GM21367 (cell line): ENCODE data around the gene GNB1L.
"Not testable (repeated sequence)": the region's sequence is repeated elsewhere in the genome, so short reads cannot be mapped to it uniquely, and the experiment has no call there.

Experiments used
- ATAC-seq: cut with Tn5 transposase; IDR thresholded peaks from one replicate; pipeline ENCODE4 v1.9.1; 2021; ENCODE audit not compliant: unreplicated experiment

The GNB1L gene

DNA sequence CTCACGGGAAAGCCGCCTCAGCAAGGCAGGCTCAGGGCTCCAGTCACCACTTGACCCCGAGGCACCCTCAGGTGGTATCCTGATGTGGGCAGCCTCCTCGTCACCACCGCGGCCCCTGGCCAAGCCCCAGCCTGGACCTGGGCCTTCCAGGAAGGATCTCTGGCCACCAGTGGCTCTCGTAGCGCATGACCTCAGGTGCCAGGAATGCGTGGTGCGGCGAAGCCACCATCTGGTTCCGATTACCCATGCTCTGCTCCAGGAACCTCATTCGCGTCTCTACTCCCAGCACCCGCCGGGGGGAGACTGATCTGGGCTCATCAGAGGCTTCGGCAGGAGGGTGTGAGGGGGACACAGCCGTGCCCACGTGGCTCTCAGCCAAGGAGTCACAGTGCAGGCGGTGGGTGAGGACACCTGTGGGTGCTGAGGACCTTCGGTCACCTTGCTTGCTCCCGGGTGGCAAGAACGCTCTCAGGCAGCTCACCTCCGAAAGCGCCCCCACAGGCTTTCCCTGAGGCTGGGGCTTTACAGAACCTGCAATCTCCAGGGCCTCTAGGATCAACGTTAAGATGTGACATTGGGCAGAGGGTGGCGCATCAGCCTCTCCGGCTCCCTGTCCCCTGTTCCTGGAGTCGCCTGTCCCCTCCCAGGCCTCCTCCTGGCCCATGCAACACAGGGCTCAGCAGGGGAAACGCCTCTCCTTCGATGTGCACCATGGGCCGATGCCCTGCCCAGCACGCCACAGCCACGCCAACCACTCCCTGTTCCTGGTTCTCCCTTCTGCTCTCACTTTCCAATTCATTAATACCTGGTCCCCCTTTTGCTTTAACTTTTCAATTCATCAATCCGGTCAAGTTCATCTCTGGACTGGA, 55.1 kb downstream of the GNB1L start:
- no peak for ATAC-seq

DNA sequence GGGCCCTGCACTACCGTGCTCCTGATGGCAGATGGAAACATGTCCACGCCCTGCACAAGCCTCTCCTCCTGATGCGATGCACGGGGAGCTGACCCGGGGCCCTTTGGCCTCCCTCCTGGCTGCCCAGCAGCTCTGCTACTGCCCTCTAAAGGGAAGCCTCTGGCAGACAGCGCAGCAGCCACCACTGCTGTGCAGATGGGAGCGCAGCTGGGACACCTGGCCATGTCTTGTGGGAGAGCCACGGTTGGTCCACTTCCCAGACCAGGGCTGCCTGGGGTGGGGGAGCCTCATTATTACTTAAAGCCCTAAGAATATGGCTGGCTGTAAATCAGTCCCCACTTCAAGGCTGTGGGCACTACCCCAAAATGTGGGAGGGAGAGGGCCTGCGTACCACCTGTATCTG, 55.8 kb downstream of the GNB1L start:
- ATAC-seq: no peak

DNA sequence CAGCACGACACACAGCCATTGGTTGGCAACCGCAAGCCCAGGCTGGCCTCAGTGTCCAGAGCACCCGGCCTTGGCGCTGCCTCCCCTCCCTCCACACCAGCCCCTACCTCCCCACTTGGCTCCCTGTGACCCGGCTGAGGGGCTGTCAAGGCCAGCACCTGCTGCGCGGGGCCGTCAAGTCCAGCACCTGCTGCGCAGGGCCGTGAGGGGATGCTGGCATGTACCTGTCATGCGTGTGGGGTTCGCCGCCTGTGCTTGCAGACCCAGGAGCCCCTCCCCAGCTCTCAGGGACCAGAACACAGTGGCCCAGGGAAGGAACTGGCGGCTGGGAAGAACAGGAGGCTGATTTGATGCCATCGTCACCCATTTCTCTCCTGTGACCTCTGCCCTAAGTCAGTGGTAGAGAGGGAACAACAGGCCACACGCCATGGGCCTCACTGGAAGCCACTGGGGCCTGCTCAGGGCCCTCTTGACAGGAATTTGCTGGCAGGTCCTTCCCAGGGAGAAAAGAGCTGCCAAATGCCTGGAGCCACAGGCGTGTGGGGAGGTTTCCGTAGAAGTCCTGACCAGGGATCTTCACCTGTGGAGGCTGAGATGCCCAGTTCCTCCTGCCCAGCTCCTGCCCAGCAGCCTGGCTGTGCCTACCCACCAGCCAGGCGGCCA, 56.5 kb downstream of the GNB1L start:
- ATAC-seq: no peak

DNA sequence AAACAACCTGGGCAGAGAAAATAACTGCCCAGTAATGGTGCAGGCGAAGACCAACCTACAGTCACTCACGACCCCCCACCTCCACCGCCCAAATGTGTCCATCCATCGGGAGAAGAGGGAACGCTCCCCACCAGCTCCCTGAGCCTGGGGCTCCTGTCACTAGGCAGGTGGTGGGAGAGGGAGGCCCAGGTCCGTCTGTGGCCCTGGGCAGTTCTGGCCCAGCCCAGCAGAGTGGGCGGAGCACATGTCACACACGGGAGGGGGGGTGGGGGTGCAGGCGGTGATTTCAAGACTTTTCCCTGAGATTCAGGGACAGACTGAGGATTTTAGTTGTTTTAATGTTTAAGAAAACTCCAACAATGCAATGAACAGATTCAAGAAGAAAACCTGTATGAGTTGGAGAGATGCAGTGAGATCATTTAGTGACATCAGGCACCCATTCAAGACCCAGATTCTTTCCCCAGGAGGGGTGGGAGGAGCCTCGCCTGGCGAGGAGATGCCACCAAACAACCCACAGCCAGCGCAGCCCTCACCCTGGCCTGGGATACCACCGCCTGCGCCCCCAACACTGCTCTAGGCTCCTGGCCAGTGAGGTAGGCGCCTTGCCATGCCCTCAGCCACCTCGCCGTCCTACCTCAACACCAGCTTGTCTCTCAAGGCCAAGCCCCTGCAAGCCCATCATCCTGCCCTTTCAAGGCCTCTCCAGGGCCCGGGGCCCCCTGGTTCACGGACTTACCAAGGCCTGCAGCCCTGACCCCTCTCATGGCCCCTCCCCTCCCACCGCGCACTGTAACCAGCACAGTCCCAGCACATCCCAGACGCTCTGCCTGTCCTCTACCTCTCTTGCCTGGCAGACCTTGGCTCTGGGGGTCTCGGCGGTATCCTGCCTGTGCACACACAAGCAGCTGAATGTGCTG, 57.3 kb downstream of the GNB1L start:
- no peak for ATAC-seq

DNA sequence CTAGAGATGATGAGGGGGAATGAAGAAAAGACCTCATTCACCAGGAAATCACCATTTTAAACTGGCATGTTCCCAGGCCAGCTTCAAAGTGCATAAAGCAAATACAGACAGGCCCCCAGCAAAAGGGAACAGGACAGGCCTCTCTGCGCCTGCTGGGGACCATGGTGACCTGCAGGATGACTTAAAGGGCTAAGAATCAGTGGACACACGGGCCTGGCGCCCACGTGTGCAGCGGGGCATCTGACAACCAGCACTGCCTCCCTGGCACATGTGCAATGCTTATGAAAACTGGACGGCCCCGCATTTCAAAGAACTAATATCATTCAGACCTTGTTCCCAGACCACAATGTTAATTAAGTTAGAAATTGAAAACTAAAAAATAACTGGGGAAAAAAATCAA, 58.5 kb downstream of the GNB1L start:
- ATAC-seq: no peak

DNA sequence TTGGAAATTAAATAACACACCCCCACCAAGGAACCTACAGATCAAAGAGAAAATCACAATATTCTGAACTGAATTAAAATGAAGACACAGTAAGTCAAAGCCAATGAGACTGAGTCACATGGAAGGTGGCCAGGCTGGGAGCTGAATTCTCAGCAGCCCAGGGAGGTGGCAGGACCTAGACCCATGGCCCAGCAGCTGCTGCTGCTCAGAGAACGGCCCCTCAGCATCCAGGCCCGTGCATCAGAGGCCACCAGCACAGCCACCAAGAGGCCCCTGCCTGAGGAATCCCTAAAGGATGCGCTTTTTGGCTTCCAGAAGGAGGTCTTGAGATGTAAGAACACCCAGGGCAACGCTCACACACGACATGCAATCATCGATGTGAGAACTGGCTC, 59.1 kb downstream of the GNB1L start:
- ATAC-seq: no peak

DNA sequence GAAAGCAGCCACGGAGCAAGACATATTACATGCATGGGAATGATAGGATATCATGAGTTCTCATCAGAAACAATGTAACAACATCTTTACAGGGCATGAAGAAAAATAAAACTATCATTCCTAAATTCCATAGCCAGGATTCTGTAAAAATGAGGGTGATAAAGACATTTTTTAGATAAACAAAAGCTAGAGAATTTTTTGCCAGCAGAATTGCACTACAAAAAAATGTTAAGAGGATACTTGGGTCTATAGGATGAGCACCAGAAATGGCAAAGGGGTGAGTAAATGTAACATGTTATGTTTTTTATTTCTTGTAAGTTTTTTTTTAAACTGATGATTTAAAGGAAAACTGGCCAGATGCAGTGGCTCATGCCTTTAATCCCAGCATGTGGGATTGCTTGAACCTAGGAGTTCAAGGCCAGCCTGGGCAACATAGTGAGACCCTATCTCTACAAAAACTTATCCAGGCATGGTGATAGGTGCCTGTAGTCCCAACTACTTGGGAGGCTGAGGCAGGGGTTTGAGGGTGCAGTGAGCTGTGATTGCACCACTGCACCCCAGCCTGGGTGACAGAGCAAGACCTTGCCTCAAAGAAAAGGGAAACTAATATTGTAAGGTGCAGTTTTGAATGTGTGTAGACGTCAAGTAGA, 60.9 kb downstream of the GNB1L start:
- ATAC-seq: no peak

DNA sequence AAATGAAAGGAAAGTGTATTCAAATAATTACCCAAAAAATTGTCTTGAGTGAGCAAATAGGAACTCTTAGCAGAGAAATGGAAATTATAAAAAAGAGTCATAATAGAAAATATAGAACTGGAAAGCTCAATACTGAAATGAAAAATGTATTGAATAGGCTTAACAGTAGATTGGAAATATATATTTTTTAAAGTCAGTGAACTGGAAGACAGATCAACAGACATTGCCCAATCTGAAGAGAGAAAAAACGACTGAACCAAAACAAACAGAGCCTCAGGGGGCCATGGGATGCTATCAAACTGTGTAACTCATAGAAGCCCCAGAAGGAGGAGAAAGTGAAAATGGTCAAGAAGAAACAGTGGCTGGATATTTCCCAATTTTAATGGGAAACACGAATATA, 61.5 kb downstream of the GNB1L start:
- no peak for ATAC-seq

DNA sequence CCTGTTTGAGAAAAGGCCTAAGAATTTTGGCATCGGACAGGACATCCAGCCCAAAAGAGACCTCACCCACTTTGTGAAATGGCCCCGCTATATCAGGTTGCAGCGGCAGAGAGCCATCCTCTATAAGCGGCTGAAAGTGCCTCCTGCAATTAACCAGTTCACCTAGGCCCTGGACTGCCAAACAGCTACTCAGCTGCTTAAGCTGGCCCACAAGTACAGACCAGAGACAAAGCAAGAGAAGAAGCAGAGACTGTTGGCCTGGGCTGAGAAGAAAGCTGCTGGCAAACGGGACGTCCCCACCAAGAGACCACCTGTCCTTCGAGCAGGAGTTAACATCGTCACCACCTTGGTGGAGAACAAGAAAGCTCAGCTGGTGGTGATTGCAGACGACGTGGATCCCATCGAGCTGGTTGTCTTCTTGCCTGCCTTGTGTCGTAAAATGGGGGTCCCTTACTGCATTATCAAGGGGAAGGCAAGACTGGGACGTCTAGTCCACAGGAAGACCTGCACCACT, 62.2 kb downstream of the GNB1L start:
- ATAC-seq: not testable (repeated sequence)

DNA sequence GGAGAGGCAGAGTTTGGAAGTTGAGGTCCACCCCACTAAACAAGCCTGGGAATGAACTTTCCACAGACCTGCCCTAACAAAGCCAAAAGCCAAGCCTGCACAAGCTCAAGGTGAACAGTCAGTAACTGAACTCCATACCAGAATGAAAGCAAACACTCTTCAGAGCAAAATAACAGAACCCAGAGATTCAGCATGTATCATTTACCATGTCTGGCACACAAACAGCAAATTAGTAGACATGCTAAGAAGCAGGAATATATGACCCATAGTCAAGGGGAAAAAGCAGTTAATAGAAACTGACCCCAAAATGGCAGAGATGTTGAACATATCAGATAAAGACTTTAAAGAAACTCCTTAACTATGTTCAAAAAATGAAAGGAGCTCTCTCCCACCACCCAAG, 62.8 kb downstream of the GNB1L start:
- no peak for ATAC-seq

DNA sequence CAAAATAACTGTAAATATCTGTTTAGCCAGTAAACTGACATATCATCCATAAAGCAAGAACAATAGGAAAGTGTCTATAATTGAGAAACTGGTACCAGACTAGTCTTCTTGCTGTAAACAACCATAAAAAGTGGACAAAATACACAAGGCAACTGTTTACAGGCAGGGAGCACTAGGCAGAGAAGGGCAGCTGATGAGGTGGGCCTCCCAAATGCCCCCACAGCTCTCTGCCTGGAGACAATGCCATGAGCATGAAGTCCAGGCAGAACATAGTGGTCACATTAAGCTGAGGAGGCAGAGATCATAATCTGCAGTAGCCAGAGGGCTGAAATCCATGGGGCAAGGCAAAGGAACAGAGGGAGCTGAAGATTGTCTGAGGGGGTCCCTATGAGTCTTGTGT, 63.4 kb downstream of the GNB1L start:
- no peak for ATAC-seq

DNA sequence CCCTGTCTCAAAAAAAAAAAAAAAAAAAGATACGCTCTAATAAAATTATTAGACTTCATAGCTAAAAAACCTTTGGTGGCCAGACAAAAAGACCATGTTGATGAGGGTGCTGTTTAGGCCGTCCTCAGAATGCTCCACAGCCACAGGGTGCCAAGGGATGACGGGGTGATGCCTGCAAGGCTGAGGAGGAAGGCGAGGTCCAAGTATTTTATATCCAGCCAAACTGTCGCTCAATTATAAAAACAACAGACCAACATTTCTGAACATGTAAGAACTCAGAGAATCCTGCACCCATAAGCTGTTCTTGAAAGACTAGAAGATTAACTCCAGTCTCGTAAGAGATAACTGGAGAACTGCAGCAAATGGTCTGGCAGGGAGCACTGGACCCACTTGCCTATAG, 64.8 kb downstream of the GNB1L start:
- no peak for ATAC-seq

DNA sequence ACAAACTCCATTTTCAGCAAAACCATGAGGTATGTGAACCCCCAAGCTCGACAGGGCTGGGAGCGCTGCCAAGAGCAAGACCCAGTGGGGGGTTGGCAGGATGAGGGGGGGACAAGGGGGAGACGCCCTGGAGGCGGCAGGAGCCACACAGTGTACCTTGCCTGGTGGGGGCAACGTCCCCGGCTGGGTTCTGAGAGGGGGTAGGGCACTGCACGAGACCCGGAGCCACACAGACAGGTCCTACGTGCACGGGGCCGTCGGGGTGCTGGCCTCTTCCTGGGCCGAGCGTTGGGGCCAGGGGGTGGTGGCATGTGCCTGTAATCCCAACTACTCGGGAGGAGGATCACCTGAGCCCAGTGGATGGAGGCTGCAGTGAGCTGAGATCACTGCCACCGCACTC, 65.3 kb downstream of the GNB1L start:
- no peak for ATAC-seq

DNA sequence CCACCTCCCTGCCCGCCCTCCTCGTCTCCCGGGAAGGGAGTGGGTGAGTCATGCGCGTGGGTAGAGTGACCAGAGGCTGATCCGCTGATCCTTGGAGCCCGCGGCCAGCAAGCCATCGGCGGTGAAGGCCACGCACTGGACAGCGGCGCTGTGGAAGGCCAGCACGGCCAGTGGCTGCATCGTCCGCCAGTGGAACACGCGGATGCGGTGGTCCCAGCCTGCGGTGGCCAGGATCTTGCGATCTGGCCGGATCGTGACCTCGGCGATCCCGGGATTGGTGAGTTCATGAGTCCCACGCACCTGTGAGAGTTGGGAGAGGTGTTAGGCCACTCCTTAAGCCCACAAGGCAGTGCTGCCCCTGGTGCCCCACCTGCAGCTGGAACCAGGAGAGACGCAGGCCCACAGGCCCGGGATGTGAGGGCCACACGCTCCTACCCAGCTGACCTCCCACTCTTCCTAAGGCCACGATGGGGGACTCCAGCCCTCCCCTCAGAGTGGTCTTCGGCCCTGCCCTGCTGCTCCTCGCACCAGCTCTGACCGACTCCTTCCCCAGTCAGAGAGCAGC, 65.9 kb downstream of the GNB1L start:
- ATAC-seq: no peak

DNA sequence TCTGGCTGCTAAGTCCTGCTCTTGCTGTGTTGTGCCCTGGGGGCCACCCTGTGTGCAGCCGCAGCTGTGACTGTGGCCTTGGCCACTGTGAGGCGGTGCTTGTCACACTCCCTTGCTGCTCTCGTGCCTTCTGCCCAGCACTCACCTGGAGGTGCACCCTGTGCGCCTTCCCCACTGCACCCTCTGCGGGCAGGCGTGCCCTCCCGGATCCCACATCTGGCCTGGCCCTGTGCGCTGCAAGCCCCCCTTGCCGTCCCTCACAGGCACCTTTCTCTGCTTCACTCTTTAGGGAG, 66.9 kb downstream of the GNB1L start:
- ATAC-seq: no peak

DNA sequence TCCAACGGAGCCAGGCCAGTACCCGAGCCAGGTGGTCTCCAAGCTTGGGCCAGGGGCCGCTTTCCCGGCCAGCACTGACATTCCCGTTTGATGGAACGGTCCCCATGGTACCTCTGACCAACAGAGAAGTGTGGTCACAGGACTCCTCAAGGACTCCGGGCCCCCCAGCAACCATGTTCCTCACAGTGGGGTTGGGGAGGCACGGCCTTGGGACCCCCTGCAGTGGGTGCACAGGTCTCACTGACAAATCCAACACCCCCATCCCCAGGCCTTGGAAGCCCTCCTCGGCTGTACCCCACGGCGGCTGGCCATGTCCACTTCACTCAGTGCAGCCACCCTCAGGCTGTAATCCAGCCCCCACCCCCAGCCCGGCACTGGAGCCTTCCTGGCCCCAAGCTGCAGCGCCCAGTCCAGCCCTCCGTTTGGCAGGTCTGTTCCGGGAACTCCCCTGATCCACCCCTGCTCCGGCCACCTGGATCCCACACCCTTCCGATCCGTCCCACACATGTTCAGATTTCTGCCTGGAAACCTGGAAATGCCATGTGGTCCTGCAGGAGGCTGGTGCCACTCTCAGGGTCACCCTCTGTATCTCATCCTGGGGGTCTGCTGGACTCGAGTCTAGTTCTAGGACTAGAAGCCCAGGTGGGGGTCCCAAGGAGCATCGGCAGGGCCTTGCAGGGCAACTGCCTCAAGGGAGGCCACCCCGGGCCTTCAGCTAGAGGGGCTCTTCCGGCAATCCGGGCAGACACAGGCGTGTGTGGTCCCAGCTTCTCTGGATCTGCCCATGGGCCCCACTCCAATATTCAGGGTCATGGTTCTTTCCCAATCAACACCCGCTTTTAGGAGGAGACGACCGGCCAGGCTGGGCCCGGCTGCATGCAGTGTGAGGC, 67.5 kb downstream of the GNB1L start:
- no peak for ATAC-seq

DNA sequence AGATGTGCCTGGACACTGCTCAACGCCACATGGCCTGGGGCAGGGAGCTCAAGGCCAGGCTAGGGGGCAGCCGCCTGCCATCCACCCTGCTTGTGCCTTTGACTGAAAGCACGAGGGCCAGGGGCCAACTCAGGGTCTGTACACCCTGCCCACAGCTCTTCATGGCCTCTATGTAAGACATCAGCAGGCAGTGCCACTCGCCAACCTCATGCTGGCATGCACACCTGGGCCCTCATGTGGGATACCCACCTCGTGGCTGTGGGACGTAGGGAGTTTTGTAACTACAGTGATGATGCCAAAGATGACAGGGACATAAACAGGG, 68.4 kb downstream of the GNB1L start:
- no peak for ATAC-seq

DNA sequence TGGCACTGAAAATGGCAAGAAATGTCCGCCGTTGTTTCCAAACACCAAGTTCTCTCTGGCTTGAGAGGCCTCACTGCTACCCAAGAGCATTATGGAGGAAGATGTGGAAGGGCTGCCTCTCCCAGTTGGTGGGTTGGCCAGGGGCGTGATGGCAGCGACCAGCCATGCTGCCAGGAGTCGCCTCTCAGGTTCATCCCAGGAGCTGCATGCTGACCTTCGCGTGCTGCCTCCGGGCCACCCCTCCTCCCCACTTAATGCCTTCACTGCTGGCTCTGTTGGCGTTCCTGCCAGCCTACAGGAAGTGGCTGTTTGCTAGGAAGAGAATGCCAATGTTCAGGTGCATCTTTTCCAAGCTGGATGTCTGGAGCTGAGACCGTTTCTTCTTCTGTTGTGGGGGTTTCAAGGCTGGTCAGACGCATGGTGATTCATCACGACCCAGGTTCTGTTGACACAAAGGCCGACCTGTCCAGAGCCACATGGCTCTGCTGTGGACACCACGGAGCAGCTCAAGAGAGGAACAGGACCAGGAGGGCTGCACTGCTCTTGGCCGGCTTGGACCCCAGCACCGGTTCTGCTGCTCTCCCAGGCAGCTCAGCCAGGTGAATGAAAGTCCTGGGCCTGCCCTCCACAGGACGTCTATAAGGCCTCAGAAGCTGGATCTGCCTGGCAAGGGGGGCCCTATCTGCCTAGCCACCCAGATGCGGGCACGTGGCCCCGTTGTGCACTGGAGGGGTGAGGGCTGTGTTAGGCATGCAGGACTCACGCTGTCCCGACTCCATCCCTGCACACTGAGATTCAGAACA, 69.0 kb downstream of the GNB1L start:
- no peak for ATAC-seq
